ENCODE results near the gene LRRC53. TPM values are rescaled to one million over a fixed set of nuclear protein-coding genes. Genes with fewer than 3 reads are reported as not detected.

LRRC53 gene
- total RNA-seq = not detected

DNA sequence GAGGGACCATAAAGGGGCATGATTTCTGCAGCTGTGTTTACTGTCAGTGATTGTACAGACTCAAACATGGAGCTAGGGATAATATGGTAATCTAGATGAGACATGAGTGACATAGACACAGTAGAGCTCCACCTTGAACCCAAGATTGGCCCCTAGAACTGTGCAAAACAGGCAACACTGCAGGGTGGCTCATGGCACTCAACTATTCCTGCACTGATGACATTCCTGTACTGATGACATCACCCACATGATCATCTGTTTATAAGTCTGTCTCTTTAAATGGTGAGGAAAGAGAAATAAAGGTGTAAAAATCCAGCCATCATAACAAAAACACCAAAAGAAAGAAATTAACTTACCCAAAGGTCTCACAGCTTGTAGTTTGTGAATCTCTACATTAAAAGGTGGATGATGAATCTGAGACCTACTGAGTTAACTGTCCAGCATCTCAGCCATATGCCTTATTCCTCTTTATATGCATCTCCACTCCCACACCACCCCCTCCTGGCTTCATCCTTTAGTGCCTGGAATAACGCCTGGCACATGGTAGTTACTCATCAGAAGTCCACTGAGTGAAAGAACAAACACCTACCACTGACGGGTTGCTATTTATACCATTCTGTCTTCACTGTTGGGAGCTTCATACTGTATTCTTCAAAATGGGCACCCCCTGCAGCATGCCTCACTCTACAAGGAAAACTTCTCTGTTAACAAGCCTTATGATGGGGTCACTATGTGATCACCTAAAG lies at the start of gene LRRC53:
Gene LRRC53, minus strand, starts transcription at position 442 of the 746 bp plus-strand sequence. CDS start 29,262 bp downstream, outside the sequence.
- no peaks in the 10 kb centered on the region for H3K4me1 ChIP-seq (ENCODE audit: insufficient read depth, low read length)
- H3K4me3 ChIP-seq (ENCODE audit: low read length) = no peak within 1 kb of the TSS
- no peaks in the 10 kb centered on the region for H3K9me3 ChIP-seq (ENCODE audit: low read depth, low read length)
- H3K27me3 ChIP-seq (ENCODE audit: insufficient read depth, low read length) = no peaks in the 10 kb centered on the region

GRCh38 chr1:74549932-74550331 lies 37.5 kb upstream of the LRRC53 start:
- Histone ChIP-seq H3K9me3 (ENCODE audit: low read depth, low read length) (no peaks in the 10 kb centered on the region), H3K27me3 (ENCODE audit: insufficient read depth, low read length) (no peaks in the 10 kb centered on the region), H3K4me1 (ENCODE audit: insufficient read depth, low read length) (no peaks in the 10 kb centered on the region), H3K4me3 (ENCODE audit: low read length) (no peak overlapping the region)

GRCh38 chr1:74548961-74549750 lies 36.7 kb upstream of the LRRC53 start:
- H3K4me1 ChIP-seq (ENCODE audit: insufficient read depth, low read length) = no peaks in the 10 kb centered on the region
- H3K4me3 ChIP-seq (ENCODE audit: low read length) = no peak overlapping the region
- no peaks in the 10 kb centered on the region for H3K27me3 ChIP-seq (ENCODE audit: insufficient read depth, low read length)
- H3K9me3 ChIP-seq (ENCODE audit: low read depth, low read length) = no peaks in the 10 kb centered on the region

- Histone ChIP-seq H3K9me3 (ENCODE audit: low read depth, low read length) (no peaks in the 10 kb centered on the region), H3K4me3 (ENCODE audit: low read length) (no peak overlapping the region), H3K27me3 (ENCODE audit: insufficient read depth, low read length) (no peaks in the 10 kb centered on the region), H3K4me1 (ENCODE audit: insufficient read depth, low read length) (no peaks in the 10 kb centered on the region)
Observed at GRCh38 chr1:74545821-74546220, 33.4 kb upstream of the LRRC53 start.

DNA sequence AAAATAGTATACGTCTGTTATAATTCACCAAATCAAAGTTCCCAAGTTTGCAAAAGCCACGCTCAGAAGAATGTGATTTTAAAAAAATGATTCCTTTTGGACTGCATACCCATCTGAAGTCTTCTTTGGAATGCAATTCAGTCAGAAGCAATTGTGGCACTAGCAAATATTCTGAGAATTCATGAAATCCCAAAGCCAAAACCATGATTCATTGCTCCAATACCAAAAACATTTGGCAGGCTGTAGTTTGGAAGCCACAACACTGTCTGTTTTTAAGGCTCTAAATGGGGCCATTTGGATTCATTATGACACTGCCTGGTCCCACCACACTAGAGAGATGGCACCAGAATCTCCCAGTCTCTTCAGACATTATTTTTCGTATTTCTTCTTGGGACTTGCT lies 21.8 kb upstream of the LRRC53 start:
- no peaks in the 10 kb centered on the region for H3K4me1 ChIP-seq (ENCODE audit: insufficient read depth, low read length)

GRCh38 chr1:74531796-74532195 lies 19.4 kb upstream of the LRRC53 start:
- no peak overlapping the region for H3K4me3 ChIP-seq (ENCODE audit: low read length)
- H3K9me3 ChIP-seq (ENCODE audit: low read depth, low read length) = no peaks in the 10 kb centered on the region
- H3K27me3 ChIP-seq (ENCODE audit: insufficient read depth, low read length) = no peaks in the 10 kb centered on the region
- no peaks in the 10 kb centered on the region for H3K4me1 ChIP-seq (ENCODE audit: insufficient read depth, low read length)

More for the DNA sequence above, 21.8 kb upstream of the LRRC53 start:
- H3K9me3 ChIP-seq (ENCODE audit: low read depth, low read length) = no peaks in the 10 kb centered on the region
- H3K4me3 ChIP-seq (ENCODE audit: low read length) = no peak overlapping the region
- H3K27me3 ChIP-seq (ENCODE audit: insufficient read depth, low read length) = no peaks in the 10 kb centered on the region

DNA sequence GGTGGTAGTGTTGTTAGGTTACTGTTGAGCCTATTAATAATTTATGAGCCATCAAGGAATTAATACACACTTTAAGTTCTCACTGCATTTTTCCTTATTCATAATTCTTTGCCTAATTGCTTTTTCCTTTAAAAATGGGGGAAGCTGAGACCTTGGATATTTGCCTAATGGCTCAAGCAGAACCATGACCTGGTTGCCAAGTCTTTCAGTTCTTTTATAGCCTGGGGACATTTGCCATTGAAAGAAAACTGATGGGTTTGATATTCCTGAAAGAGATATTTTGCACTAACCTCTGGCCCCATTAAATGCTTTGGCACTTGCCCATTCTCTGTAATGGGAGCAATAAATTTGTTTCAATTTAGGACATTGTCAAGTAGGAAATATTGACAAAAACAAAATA lies 18.5 kb upstream of the LRRC53 start:
- no peaks in the 10 kb centered on the region for H3K9me3 ChIP-seq (ENCODE audit: low read depth, low read length)
- no peaks in the 10 kb centered on the region for H3K4me1 ChIP-seq (ENCODE audit: insufficient read depth, low read length)
- H3K27me3 ChIP-seq (ENCODE audit: insufficient read depth, low read length) = no peaks in the 10 kb centered on the region
- no peak overlapping the region for H3K4me3 ChIP-seq (ENCODE audit: low read length)

DNA sequence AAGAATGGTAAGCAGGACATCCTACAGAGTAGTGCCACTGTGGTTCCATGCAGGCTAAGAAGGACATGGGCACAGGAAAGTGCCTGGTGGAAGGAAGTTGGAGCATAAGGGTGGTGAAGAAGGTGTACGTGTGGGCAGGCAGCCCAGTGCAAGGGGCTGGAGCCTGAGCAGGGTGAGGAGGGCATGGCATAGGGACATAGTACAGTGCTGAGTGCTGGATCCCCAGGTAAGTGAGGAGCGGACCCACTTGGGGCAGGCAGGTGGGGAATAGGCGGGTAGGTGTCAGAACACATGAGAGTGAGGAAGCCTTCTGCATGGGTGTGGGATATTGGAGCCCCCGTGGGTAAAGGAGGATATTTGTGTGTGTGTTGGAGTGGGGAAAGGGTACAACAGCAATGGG lies 15.7 kb upstream of the LRRC53 start:
- Histone ChIP-seq H3K9me3 (ENCODE audit: low read depth, low read length) (no peaks in the 10 kb centered on the region), H3K27me3 (ENCODE audit: insufficient read depth, low read length) (no peaks in the 10 kb centered on the region)

DNA sequence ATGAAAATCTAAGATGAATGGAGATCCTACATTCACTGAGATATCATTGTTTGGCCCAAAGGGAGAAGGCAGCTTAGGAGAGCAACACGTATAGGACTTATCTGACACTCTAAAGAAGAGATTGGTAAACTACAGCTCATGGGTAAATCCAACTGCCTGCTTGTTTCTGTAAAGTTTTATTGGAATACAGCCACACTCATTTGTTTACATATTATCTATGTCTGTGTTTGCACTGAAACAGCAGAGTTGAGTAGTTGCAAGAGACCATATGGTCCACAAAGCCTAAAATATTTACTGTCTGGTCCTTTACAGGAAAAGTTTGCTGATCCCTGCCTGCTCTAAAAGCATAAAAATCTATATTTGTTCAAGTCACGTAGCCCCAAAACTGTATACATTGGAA lies 14.3 kb upstream of the LRRC53 start:
- Histone ChIP-seq H3K9me3 (ENCODE audit: low read depth, low read length) (no peaks in the 10 kb centered on the region), H3K27me3 (ENCODE audit: insufficient read depth, low read length) (no peaks in the 10 kb centered on the region), H3K4me3 (ENCODE audit: low read length) (no peak overlapping the region), H3K4me1 (ENCODE audit: insufficient read depth, low read length) (no peaks in the 10 kb centered on the region)

More for the DNA sequence above, 15.7 kb upstream of the LRRC53 start:
- Histone ChIP-seq H3K4me1 (ENCODE audit: insufficient read depth, low read length) (no peaks in the 10 kb centered on the region), H3K4me3 (ENCODE audit: low read length) (no peak overlapping the region)

GRCh38 chr1:74523873-74524480 lies 11.6 kb upstream of the LRRC53 start:
- Histone ChIP-seq H3K4me1 (ENCODE audit: insufficient read depth, low read length) (no peaks in the 10 kb centered on the region), H3K9me3 (ENCODE audit: low read depth, low read length) (no peaks in the 10 kb centered on the region), H3K27me3 (ENCODE audit: insufficient read depth, low read length) (no peaks in the 10 kb centered on the region), H3K4me3 (ENCODE audit: low read length) (no peak overlapping the region)

GRCh38 chr1:74522148-74522547 lies 9.7 kb upstream of the LRRC53 start:
- no peaks in the 10 kb centered on the region for H3K9me3 ChIP-seq (ENCODE audit: low read depth, low read length)
- no peaks in the 10 kb centered on the region for H3K4me1 ChIP-seq (ENCODE audit: insufficient read depth, low read length)
- no peak overlapping the region for H3K4me3 ChIP-seq (ENCODE audit: low read length)
- H3K27me3 ChIP-seq (ENCODE audit: insufficient read depth, low read length) = no peaks in the 10 kb centered on the region

DNA sequence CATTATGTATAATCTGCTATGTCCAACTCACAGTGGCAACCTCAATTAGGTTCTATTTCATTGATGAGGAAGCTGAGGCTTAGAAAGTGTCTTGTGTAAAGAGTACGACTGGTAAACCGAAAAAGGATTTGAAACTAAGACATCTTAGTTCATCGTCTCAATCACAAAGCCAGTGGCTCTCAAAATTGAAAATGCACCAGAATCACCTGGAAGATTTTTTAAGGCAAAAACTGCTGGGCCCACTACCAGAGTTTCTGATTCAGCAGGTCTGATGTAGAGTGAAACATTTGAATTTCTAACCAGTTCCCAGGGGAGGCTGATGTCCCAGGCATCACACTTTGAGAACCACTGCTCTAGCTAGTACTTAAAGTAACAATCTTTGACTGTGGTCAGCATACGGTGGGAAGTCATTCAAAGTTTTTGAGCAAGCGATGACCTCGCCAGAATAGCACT lies 5.2 kb upstream of the LRRC53 start:
- H3K4me3 ChIP-seq (ENCODE audit: low read length) = no peak overlapping the region
- no peaks in the 10 kb centered on the region for H3K27me3 ChIP-seq (ENCODE audit: insufficient read depth, low read length)
- H3K9me3 ChIP-seq (ENCODE audit: low read depth, low read length) = no peaks in the 10 kb centered on the region
- H3K4me1 ChIP-seq (ENCODE audit: insufficient read depth, low read length) = no peaks in the 10 kb centered on the region

- Histone ChIP-seq H3K9me3 (ENCODE audit: low read depth, low read length) (no peaks in the 10 kb centered on the region), H3K27me3 (ENCODE audit: insufficient read depth, low read length) (no peaks in the 10 kb centered on the region), H3K4me1 (ENCODE audit: insufficient read depth, low read length) (no peaks in the 10 kb centered on the region), H3K4me3 (ENCODE audit: low read length) (no peak overlapping the region)
Observed at GRCh38 chr1:74513411-74514300, 1.2 kb upstream of the LRRC53 start.

DNA sequence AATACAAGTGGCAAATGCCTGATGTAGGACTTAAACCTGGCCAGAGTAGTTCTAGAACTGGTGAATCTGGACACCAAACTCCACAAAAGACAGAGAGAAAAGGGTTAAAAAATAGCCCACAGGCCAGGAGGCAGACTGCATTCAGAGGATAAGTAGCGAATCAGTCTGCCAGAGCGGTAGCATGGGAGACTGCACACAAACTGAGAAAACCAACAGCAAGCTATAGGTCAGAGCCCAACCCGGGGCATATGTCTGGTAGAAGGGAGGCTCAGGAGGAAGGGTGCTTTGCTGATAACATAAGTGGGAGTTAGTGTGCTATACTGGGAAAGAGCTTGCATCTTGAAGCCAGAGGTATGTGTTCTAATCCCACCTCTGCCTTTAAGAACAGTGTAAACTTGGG lies 4.0 kb downstream of the LRRC53 start:
- no peaks in the 10 kb centered on the region for H3K27me3 ChIP-seq (ENCODE audit: insufficient read depth, low read length)
- no peaks in the 10 kb centered on the region for H3K4me1 ChIP-seq (ENCODE audit: insufficient read depth, low read length)
- no peak overlapping the region for H3K4me3 ChIP-seq (ENCODE audit: low read length)

More for the DNA sequence above, 4.0 kb downstream of the LRRC53 start:
- no peaks in the 10 kb centered on the region for H3K9me3 ChIP-seq (ENCODE audit: low read depth, low read length)

All from mononuclear cell (primary cell).